ENCODE results near the gene INAFM2. TPM values are rescaled to one million over a fixed set of nuclear protein-coding genes. Genes with fewer than 3 reads are reported as not detected.

Gene INAFM2
- total RNA-seq, 2 donors from 2014 or later: 45.5 to 48.9 TPM

GRCh38 chr15:40293905-40294895 is 29.3 kb upstream of the INAFM2 start:
- DNase-seq (ENCODE audit: low spot score): no peak
- TF ChIP-seq CTCF (IDR thresholded peaks at IDR 0.05): no peak
- Histone ChIP-seq H3K9me3 (no peaks in the 10 kb centered on the region), H3K27me3 (no peaks in the 10 kb centered on the region), H3K36me3 (no peaks in the 10 kb centered on the region), H3K4me1 (peaks cover 0 to 47% of the 10 kb centered on the region in 2 donors), H3K27ac (no peak overlapping the region), H3K4me3 (no peak overlapping the region)

GRCh38 chr15:40295297-40295696 is 28.2 kb upstream of the INAFM2 start:
- peaks cover 0 to 5% of the 10 kb centered on the region in 2 donors for H3K9me3 ChIP-seq
- peaks cover 0 to 44% of the 10 kb centered on the region in 2 donors for H3K4me1 ChIP-seq

GRCh38 chr15:40295877-40296560 is 27.5 kb upstream of the INAFM2 start:
- TF ChIP-seq CTCF (IDR thresholded peaks at IDR 0.05): no peak
- no peaks in the 10 kb centered on the region for H3K36me3 ChIP-seq
- no peak overlapping the region for H3K4me3 ChIP-seq
- peak overlapping the region in 1 of 2 donors; percentile 73 for H3K27ac ChIP-seq
- H3K9me3 ChIP-seq: peaks cover 0 to 9% of the 10 kb centered on the region in 2 donors
- peaks cover 0 to 40% of the 10 kb centered on the region in 2 donors for H3K4me1 ChIP-seq
- no peaks in the 10 kb centered on the region for H3K27me3 ChIP-seq
- no peak for DNase-seq (ENCODE audit: low spot score)

More at GRCh38 chr15:40295297-40295696, 28.2 kb upstream of the INAFM2 start:
- no peaks in the 10 kb centered on the region for H3K36me3 ChIP-seq
- TF ChIP-seq CTCF (IDR thresholded peaks at IDR 0.05): no peak
- no peak overlapping the region for H3K27ac ChIP-seq
- H3K27me3 ChIP-seq: no peaks in the 10 kb centered on the region
- no peak overlapping the region for H3K4me3 ChIP-seq
- no peak for DNase-seq (ENCODE audit: low spot score)

- Histone ChIP-seq H3K4me1 (peaks cover 0 to 40% of the 10 kb centered on the region in 2 donors), H3K9me3 (peaks cover 0 to 9% of the 10 kb centered on the region in 2 donors), H3K27ac (peak overlapping the region in 1 of 2 donors; percentile 73), H3K36me3 (no peaks in the 10 kb centered on the region), H3K4me3 (no peak overlapping the region), H3K27me3 (no peaks in the 10 kb centered on the region)
- TF ChIP-seq CTCF (IDR thresholded peaks at IDR 0.05): no peak
- no peak for DNase-seq (ENCODE audit: low spot score)
Measured at GRCh38 chr15:40296561-40297230, 26.8 kb upstream of the INAFM2 start.

- TF ChIP-seq CTCF (IDR thresholded peaks at IDR 0.05): no peak
- no peak for DNase-seq (ENCODE audit: low spot score)
- no peaks in the 10 kb centered on the region for H3K36me3 ChIP-seq
- peaks cover 0 to 9% of the 10 kb centered on the region in 2 donors for H3K9me3 ChIP-seq
- H3K4me1 ChIP-seq: peaks cover 0 to 42% of the 10 kb centered on the region in 2 donors
- H3K27ac ChIP-seq: no peak overlapping the region
- H3K4me3 ChIP-seq: no peak overlapping the region
- H3K27me3 ChIP-seq: no peaks in the 10 kb centered on the region
Measured at GRCh38 chr15:40297356-40297755, 26.1 kb upstream of the INAFM2 start.

Measured in right atrium auricular region (tissue), 2 donors.